HS-5 (cell line): ENCODE results near the gene ADGRG6.
A peak's percentile ranks its signal among the peaks of the same experiment; 100 is the strongest.

Source experiments
- DNase-seq: peaks from one replicate; pipeline ENCODE4 v3.0.0-alpha.2; 2012; ENCODE audit warnings: low read depth

Gene ADGRG6

DNA sequence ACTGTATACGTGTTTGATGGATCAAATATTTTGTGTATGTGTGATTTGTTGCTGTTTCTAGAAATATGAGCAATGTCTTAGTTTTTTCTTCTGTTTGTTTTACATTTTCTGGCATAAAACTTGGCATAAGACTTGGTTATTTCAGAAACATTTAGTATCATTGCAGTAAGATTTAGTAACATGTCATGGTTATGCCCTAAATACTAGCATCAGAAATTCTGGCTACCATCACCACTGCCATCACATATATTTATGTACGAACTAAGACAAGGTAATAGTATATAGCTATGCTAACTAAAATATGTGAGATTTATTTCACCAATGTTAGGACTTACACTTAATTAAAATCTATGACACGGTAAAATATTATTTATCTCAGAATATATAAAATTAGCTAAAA lies 10.3 kb upstream of the ADGRG6 start:
- DNase-seq: no peak

DNA sequence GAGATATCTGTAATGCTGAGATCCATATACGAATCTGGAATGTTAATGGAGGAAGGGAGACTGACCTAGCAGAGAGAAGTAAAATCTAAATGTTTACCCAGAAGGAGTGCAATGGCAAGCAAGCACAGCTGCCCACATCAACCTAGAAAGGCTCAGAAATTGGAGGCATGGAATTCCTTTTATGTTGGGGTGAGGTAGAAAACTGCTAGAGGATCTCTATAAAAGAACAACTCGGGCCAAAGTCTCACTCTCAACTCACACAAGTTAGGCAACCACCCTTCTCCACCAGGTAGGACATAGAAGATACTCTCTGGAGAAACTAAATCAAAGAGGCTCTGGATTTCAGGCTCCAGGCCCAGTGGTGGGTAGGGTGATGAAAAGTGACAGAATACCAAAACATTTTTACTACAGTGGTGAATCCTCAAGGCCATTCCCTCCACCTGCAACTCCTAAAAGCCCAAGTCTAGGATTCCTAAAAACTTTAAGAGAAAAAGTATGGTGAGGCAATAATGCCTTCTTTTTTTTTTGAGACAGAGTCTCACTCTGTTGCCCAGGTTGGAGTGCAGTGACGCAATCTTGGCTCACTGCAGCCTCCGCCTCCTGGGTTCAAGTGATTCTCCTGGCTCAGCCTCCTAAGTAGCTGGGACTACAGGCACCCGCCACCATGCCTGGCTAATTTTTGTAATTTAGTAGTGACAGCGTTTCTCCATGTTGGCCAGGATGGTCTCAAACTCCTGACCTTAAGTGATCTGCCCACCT lies 9.5 kb upstream of the ADGRG6 start:
- DNase-seq: no peak

DNA sequence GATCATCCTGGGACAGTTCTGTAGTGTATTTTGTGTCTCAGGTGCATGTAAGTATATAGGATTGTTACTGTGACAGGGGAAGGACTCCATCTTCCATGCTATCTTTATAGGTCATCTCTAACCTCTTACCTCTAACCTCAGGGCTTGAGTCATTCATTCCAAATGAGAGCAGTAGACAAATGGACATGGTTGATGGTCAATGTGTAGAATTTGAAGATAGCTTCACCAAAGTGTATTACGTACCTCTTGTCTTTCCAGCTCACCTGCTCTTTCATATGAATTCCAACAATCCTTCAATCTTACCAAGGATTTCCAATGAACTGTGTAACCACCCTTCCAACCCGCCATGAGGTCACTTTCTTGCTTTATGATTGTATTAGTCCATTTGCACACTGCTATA lies 8.7 kb upstream of the ADGRG6 start:
- no peak for DNase-seq

DNA sequence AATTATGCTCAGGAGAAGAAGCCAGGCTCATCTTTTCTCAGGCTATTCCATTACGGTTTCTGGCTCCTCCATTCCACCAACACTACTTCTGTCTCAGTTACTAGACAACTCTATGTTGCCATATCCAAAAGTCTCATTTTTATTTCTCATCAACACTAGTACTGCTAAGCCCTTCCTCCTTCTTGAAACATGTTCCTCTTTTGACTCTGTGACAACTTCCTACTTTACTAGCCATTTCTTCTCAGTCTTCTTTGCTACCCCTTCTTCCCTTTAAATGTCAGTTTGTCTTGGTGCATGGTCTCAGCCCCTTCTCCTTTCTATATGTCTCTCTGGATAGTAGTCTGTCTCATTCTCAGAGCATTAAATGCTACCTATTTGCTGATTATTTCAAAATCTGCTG lies 7.1 kb upstream of the ADGRG6 start:
- no peak for DNase-seq

DNA sequence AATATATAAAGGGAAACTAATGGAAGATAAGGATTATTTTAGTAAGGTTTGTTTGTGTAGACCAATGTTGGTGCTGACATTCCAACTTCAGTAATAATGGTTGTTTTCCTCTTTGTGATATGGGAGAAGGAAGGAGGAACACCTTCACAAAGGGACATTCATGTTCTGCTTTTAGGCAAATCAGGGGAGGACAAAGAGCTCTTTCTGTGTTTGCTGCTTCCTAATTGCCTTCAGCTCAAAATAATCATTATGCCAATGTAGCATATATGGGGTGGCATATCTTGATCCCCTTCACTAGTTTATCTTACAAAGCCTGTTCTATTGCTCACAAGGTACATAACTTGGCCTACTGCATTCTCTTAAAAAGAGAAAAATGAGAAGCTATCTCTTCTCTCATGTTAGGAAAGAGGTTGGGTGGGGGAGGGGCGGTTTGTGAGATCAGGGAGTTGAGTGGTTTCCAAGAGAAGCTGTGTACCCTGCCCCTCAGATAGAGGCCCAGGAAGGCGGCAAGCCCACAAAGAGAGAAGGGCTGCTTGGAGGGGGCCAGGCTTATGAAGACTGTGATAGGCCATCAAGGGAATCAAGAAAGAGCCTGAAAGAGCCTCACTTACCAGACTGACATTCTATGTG lies 4.7 kb upstream of the ADGRG6 start:
- no peak for DNase-seq

DNA sequence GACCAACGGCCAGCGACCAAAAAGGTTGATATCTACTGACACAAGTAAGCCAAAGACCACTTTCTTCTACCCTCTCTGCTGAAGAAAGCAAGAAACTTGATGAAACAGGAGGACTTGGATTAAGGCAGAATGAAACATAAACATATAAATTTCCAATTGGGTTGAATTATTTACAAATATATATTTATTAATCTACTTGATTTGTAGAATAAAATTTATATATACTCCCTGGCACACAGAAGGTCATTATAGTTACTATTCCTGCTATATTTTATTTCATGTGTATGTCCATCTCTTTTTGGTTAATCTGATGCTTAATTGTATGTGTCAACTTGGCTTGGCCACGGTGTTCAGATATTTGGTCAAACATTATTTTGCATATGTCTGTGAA lies 4.2 kb upstream of the ADGRG6 start:
- no peak for DNase-seq

DNA sequence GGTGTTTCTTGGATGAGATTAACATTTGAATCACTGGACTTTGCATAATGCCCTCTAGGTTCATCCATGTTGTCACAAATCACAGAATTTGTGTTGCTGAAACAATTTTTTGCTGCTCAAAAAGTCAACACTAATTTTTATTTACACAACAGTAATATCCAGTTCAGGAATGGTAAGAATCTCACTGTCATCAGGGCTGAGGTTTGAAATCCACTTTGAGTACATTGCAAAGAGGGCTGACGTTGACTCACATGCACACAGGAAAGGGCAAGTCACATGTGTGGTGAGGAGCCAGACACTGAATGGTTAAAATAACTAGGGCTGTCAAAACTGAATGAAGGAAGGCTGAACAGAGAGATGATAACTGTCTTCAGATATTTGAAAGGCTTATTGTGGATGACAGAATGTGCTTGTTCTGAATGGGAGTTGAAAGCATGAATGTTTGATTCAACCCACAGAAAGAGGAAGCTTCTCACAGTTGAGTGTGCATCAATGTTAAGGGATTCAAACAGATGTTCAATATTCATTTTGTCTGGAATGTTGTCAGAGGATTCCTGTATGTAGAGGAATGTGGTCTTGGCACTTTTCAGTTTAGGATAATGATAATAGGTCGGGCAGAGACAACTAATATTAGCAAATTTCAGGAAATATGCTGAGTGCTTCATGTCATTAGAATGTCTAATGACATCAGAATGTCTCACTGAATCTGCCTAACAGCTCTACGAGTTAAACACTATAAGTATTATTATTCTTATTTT lies 3.6 kb upstream of the ADGRG6 start:
- peak; percentile 81 for DNase-seq

DNA sequence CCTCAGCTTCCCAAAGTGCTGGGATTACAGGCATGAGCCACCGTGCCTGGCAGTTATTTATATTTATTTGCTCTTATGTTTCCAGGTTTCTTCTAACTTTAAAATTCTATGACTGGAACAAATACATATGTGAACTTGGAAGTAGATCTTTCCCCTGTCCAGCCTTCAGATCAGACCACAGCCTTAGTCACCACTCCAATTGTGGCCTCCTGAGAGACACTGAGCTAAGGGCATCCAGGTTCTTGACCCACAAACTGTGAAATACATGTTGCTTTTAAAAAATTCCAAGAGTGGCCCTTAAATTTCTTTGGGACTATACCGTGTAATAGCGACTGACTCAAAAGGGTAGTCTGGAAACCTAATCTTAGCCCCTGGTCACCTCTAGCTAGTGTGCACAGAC lies 1.5 kb upstream of the ADGRG6 start:
- no peak for DNase-seq

DNA sequence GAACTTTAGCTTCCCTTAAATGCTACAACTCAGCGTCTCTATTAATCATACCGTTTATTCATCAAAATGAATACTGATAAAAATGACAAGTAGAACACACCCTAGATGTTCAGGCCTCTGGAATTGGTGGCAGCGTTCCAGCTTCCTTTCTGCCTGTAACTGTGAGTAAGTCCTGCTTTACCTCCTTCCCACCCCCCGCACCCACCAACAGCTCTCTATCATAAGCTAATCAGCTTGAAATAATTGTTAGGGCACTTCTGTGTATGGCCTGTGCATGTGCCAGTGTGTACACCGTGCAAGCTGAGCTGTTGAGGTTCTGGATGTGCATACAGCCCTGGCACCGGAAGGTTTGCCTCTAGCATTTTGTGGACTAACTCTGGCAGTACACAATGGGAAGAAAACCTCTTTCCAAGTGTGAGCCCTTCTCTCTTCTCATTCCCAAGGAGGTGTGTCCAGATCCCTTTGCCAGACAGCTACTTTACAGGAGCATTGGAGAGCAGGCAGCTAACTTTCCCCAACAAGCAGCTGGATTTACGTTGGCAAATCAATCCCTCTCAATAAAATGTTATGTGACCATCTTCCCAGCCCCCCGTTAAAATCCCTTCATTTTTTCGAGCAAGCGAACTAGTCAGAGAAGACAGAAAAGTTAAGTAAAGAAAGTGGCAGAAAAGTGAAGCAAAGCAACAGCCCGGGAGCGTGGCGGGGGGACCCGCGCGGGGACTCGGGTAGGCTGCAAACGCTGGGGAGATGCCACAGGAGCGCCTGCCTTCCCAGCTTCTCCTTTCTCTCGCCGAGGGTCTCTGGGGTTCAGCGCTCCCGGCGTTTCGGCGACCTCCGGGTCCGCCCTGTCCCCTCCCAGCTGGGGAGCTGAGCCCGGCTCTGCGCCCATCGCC lies 803 bp upstream of the ADGRG6 start:
- peak; percentile 39 for DNase-seq

DNA sequence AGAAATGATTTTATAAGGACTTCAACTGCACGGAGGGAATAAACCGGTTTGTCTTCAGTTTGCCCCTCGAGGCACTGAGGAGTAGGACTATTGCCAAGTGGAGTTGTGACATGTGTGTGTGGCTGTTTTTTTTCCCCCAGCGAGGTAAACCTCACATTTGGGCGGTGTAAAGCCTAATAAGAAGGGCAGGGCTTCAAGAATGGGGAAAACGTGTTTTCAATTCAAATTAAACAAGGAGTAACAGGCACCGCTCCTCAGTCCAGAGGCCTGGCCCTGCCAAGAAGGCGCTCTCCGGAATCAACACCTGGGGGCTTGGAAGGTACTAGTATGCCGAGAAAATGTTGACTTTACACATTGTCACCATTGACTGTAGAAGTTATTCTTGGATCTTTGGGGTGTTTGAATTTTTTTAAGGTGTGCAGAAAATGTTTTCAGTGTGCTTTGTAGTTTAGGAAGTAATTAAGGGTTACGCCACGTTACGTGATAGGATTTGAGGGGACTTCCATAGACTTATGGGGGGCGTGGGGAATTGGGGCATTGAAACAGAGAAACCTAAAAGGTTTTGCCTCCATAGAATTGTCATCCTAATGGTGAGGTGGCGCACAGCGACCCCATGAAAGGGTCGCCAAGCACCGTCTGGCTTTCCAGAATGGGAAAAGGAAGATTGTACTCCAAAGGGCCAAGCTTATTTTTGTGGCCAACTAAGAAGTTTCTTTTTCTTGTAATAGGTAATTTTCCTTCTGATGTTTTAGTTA lies 791 bp downstream of the ADGRG6 start:
- DNase-seq: no peak

DNA sequence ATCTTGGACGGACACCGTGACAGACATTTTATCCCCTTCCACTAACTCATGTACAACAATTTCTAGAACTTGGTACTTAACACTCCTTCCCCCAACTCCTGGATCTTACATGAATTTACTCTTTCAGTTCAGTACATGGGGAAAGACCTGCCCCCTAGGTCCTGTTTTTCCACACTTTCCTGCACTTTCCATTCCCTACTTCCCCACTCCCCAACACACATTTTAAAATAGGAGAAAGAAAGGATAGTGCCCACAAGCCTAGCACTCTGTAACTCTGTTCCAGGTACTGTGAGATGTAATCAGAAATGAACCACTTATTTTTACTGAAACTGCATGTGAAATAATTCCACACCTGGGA lies 1.3 kb downstream of the ADGRG6 start:
- no peak for DNase-seq

DNA sequence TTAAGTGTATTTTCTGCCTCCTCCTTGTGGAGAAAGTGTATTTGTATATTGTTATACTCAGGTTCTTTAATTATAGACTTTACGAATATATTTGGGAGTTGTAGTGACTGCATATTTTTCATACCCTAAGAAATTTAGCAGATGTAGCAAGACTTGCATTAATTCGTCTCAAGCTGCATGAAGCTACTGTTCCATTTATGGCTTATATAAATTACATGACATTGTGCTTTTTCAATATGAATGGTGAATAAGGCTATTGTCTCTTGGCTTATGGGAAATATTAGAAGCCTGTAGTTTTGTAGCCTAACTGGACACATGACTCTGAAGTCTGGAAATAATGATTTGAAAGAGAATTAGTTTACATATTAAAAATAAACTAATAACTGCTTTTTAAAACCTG lies 2.4 kb downstream of the ADGRG6 start:
- DNase-seq: no peak

DNA sequence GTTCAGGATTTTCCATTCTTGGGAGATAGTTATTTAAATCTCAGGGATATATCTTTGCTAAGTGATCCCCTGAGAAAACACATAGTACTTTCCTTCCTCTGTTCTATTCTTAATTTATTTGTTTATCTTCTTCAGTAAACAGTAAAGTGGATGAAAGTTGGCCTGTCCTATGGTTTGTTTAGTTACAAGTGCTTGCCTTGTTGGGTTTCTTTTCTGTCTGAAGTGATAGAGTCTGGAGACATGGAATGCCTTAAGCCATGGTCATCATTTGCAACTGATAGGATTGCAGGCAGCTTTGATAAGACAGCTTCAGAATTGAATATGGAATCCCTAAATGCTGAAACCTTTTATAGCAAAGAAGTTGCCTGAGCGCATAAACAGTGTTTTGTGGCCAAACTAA lies 4.9 kb downstream of the ADGRG6 start:
- no peak for DNase-seq

DNA sequence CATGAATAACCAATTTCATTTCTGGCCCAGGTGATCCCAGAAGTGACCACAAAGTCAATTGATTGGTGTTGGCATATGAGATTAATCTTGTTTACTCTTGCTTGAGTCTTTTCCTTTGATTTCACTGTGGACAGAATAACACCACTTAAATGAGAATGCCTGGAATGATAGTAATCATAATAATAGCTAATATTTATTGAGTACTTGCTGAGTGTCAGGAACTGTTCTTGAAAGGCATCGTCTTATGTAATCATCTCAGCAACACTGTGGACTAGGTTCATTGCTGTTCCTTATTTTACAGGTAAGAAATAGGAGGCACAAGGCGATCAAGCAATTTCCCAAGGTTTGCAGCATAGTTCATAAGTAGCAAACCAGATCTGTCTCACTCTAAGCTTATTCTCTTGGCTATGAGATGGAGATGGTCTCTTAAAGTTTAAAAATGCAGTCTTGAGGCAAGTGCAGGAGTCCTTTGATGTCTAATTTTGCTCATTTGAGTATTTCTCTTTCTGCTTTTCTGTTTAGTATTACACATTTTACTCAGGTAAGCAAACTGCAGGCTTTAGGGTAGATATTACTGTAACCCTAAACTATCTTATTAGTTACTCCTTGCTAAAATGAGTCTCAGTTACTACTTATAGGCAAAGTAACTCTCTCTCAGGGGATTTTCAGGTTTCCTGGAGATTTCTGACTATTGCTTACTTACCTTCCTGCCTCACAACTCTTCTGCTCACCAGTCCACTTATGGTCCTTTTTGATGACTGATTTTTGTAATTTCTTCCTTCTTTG lies 6.3 kb downstream of the ADGRG6 start:
- no peak for DNase-seq

DNA sequence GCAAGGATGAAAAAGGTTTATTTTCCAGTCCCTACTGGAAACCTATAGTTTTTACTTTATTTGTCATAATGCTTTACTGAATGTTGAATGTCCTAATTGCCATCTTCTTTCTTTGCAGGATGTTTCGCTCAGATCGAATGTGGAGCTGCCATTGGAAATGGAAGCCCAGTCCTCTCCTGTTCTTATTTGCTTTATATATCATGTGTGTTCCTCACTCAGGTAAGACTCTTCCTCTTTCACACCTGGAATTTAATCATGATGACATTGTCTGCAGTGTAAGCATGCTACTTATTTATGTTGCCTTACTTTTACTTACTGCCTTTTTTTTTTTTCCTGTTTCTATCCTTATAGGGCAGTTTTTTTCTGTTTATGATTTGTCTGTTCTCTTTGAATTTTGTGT lies 7.6 kb downstream of the ADGRG6 start:
- no peak for DNase-seq

DNA sequence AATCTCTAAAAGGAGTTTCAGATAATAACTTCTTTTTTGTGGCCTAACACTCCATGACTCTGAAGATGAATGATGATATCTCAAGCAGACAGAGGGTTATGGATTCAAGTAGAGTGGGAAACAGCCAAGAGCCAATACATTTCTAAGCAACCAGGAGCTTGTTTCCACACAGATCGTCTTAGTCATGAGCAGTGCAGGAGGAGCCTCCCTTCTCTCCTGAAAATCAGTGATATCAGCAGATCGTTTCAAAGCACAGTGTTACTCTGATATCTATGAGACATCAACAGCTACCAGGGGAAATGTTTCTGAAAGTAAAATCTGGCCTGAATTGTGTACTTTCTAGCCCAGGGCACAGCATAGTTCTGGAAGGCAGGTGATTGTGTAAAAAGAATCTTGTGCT lies 11.5 kb downstream of the ADGRG6 start:
- DNase-seq: no peak

DNA sequence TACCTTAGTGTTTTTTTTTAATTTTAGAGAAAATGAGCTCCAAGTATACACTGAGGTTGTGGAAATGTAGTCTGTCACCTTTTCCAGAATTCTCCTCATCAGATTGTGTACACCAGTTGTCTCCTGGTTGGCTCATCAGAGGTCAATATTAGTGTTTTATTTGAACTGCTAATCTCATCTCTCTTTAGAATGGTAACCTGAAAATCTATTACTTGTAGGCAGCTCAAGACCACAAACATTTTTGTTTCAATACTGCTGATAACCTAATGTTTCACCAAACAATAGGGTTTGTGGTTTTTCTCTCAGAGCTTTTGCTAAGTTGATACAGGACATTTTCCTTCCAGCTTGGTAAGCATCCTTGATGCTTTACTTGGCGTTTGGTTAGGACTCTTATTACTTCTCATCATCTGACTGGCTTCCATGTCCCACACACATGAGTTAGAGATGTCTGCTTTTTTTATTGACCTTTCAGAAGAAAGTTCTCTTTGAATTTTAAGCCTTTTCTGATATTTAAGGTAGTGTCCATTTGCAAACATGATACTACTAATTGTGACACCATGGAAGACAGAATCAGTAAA lies 15.1 kb downstream of the ADGRG6 start:
- DNase-seq: no peak

DNA sequence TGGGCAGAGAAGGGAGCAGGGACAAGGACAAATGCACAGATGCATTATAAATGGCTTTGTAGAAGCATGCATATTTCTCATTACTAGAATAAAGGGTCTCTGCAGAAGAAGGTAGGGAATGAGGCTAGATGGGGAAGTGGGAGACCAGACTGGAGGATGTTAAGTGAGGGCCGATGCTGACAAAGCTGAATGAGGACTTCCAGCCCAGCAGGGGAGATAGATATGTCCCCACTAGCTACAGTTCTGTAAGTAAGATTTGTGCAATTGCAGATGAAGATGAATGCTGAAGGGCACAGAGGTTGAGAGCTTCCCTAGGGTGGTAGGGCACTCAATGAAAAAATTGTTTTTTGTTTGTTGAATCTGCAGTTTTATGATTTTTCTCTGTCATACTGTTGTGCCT lies 16.9 kb downstream of the ADGRG6 start:
- DNase-seq: no peak

DNA sequence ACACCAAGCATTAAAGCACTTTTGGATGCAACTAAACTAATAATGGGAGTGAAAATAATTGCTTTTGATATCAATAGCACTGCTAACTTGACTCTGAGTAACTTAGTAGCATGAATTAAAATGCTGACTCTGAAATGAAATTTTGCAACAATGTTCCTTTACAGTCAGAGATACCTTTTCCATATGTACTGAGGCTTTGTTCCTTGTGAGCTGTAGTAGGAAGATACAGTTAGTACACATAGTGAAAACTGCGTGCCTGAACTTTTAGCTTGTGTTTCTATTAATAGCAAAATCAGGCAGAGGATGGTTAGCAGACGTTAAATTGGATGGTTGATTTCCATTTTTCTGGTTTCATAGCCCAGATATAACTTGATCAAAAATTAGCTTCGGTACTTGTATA lies 18.6 kb downstream of the ADGRG6 start:
- no peak for DNase-seq

DNA sequence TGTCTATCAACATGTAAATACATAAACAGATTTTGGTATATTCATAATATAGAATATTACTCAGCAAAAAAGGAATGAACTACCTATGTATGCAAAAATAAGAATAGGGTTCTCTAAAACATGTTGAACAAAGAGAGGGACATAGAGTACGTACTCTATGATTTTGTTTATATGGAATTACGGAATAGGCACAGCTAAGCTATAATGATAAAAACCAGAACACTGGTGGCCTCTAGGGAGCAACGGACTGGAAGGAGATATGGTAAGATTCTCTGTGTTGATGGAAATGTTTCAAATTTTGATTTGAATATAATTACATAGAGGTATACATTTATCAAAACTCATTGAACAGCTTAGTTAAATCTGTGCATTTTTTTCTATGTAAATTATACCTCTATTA lies 19.6 kb downstream of the ADGRG6 start:
- no peak for DNase-seq

DNA sequence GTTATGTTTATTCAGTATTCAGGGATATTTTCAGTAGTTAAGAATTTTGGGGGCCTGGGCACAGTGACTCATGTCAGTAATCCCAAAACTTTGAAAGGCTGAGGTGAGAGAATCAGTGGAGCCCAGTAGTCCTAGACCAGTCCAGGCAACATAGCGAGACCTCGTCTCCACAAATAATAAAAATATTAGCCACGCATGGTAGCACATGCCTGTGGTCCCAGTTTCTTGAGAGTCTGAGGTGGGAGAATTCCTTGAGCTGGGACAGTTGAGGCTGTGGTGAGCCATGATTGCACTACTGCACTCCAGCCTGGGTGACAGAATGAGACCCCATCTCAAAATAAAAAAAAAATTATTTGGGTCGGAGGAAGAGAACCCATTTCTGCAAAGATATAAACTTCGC lies 20.3 kb downstream of the ADGRG6 start:
- no peak for DNase-seq
